IMR-90 (cell line): ENCODE data around the gene IFI27L2. TPM values are rescaled to one million over a fixed set of nuclear protein-coding genes. Genes with fewer than 3 reads are reported as not detected.

ENCODE experiments used
- ATAC-seq: fragments of 200-7000 bp; cut with Tn5 transposase; 2 replicates; pipeline ENCODE4 v1.9.1; 2020; ENCODE audit warnings: low read depth, mild to moderate bottlenecking, moderate library complexity
- BruUV-seq: library from RNA; stranded (reverse); fragments of 400-500 nt; replicated peaks from 2 replicates; lab custom pipeline; 2021; lab: Mats Ljungman, UMichigan
- CTCF ChIA-PET: fragments of 300-600 bp; formaldehyde crosslinking; extraction: SDS; loops from one replicate; lab custom pipeline; 2021; ENCODE audit warnings: antibody characterized with exemption; lab: Yijun Ruan, JAX
- POLR2A ChIA-PET: fragments of 300-600 bp; sonication (Branson Sonifier 250); formaldehyde crosslinking; loops from one replicate; lab custom pipeline; 2022; ENCODE audit warnings: antibody characterized with exemption; ENCODE audit not compliant: unreplicated experiment; lab: Charles Lee
- DNase-seq: peaks from one replicate; pipeline ENCODE4 v3.0.0; 2013
- H2AFZ ChIP-seq: replicated peaks from 2 replicates; pipeline ENCODE3; 2013; ENCODE audit warnings: low read length, mild to moderate bottlenecking; ENCODE audit not compliant: poor library complexity
- H2AK5ac ChIP-seq: 2 replicates; pipeline ENCODE4 v1.6.1; 2013; ENCODE audit warnings: low read depth, low read length, inconsistent platforms
- H2AK9ac ChIP-seq: replicated peaks from 2 replicates; pipeline ENCODE3; 2013; ENCODE audit warnings: mild to moderate bottlenecking, low read depth, low read length, moderate library complexity; ENCODE audit not compliant: poor library complexity
- H2BK120ac ChIP-seq: 2 replicates; pipeline ENCODE4 v1.6.1; 2013; ENCODE audit warnings: low read depth, low read length, inconsistent platforms
- H2BK15ac ChIP-seq: 3 replicates; pipeline ENCODE4 v1.6.1; 2013; ENCODE audit warnings: low read depth, low read length, inconsistent platforms
- H2BK20ac ChIP-seq: 2 replicates; pipeline ENCODE4 v1.6.1; 2013; ENCODE audit warnings: low read depth, mild to moderate bottlenecking, inconsistent platforms, low read length, moderate library complexity
- H2BK5ac ChIP-seq: 2 replicates; pipeline ENCODE4 v1.6.1; 2013; ENCODE audit warnings: mild to moderate bottlenecking, low read depth, low read length, inconsistent platforms; ENCODE audit not compliant: poor library complexity, severe bottlenecking
- H3K14ac ChIP-seq: replicated peaks from 2 replicates; pipeline ENCODE4 v1.6.1; 2013; ENCODE audit warnings: low read depth, low read length, inconsistent platforms
- H3K18ac ChIP-seq: 2 replicates; pipeline ENCODE4 v1.6.1; 2013; ENCODE audit warnings: low read depth, low read length, control low read depth
- H3K23ac ChIP-seq: 2 replicates; pipeline ENCODE4 v1.6.1; 2013; ENCODE audit warnings: low read depth, low read length, inconsistent platforms
- H3K27ac ChIP-seq: 2 replicates; pipeline ENCODE4 v1.5.1; 2013; ENCODE audit warnings: mild to moderate bottlenecking, control low read depth, low read length; ENCODE audit not compliant: insufficient read depth
- H3K27me3 ChIP-seq: 2 replicates; pipeline ENCODE4 v1.6.1; 2013; ENCODE audit warnings: low read length; ENCODE audit not compliant: control insufficient read depth, insufficient read depth
- H3K36me3 ChIP-seq: 2 replicates; pipeline ENCODE4 v1.6.1; 2013; ENCODE audit warnings: low read length, mixed read lengths; ENCODE audit not compliant: control insufficient read depth, insufficient read depth
- H3K4ac ChIP-seq: 2 replicates; pipeline ENCODE4 v1.6.1; 2013; ENCODE audit warnings: low read depth, low read length, inconsistent platforms
- H3K4me1 ChIP-seq: 2 replicates; pipeline ENCODE4 v1.6.1; 2013; ENCODE audit warnings: low read length, mixed read lengths; ENCODE audit not compliant: control insufficient read depth, insufficient read depth
- H3K4me2 ChIP-seq: 2 replicates; pipeline ENCODE4 v1.6.1; 2013; ENCODE audit warnings: low read depth, mild to moderate bottlenecking, control low read depth, low read length, moderate library complexity
- H3K4me3 ChIP-seq: 2 replicates; pipeline ENCODE4 v1.5.1; 2013; ENCODE audit warnings: low read depth, mild to moderate bottlenecking, control low read depth, low read length, moderate library complexity; ENCODE audit not compliant: insufficient read depth
- H3K56ac ChIP-seq: 2 replicates; pipeline ENCODE4 v1.6.1; 2013; ENCODE audit warnings: low read length, inconsistent platforms; ENCODE audit not compliant: insufficient read depth; ENCODE audit errors: extremely low read depth
- H3K79me1 ChIP-seq, 2 experiments: 2 replicates each; pipeline ENCODE4 v1.6.1; 2013; ENCODE audit warnings: low read length in 2 of 2, inconsistent platforms in 1 of 2, low read depth in 1 of 2
- H3K9ac ChIP-seq: 2 replicates; pipeline ENCODE4 v1.6.1; 2013; ENCODE audit warnings: low read depth, low read length, control low read depth
- H3K9me1 ChIP-seq: 2 replicates; pipeline ENCODE4 v1.6.1; 2013; ENCODE audit warnings: low read length, inconsistent platforms; ENCODE audit not compliant: insufficient read depth
- H3K9me3 ChIP-seq: 2 replicates; pipeline ENCODE4 v1.6.1; 2013; ENCODE audit warnings: low read length; ENCODE audit not compliant: control insufficient read depth, insufficient read depth
- H4K20me1 ChIP-seq: 2 replicates; pipeline ENCODE4 v1.6.1; 2013; ENCODE audit warnings: low read length, inconsistent platforms; ENCODE audit not compliant: insufficient read depth
- H4K5ac ChIP-seq: 2 replicates; pipeline ENCODE4 v1.6.1; 2013; ENCODE audit warnings: mild to moderate bottlenecking, low read depth, low read length, control low read depth
- H4K8ac ChIP-seq, 2 experiments: 2 replicates each; pipeline ENCODE4 v1.6.1; 2013; ENCODE audit warnings: low read depth in 2 of 2, low read length in 2 of 2, control low read depth in 1 of 2, inconsistent platforms in 1 of 2
- H4K91ac ChIP-seq: 2 replicates; pipeline ENCODE4 v1.6.1; 2013; ENCODE audit warnings: low read depth, low read length, inconsistent platforms; ENCODE audit not compliant: insufficient read depth
- CEBPB ChIP-seq: IDR thresholded peaks from 2 replicates; pipeline ENCODE4 v1.6.1; 2012; ENCODE audit warnings: low read depth, low read length, improper control_type of control experiment
- CHD1 ChIP-seq: IDR thresholded peaks from 2 replicates; pipeline ENCODE4 v1.6.1; 2012; ENCODE audit warnings: low read depth, low read length, improper control_type of control experiment
- ELK1 ChIP-seq: fragments of 150-350 bp; IDR thresholded peaks from 2 replicates; pipeline ENCODE4 v1.6.1; 2016; ENCODE audit warnings: low read depth, mild to moderate bottlenecking, low read length, moderate library complexity, borderline replicate concordance
- FOS ChIP-seq: fragments of 150-350 bp; IDR thresholded peaks from 2 replicates; pipeline ENCODE4 v1.6.1; 2016; ENCODE audit warnings: low read depth, low read length
- MAFK ChIP-seq: IDR thresholded peaks from 2 replicates; pipeline ENCODE4 v1.6.1; 2012; ENCODE audit warnings: low read depth, low read length, improper control_type of control experiment
- NFE2L2 ChIP-seq: fragments of 150-350 bp; IDR thresholded peaks from 2 replicates; pipeline ENCODE4 v1.6.1; 2016; ENCODE audit warnings: low read depth, mild to moderate bottlenecking, low read length
- POLR2A ChIP-seq: IDR thresholded peaks from 2 replicates; pipeline ENCODE4 v1.6.1; 2012; ENCODE audit warnings: mild to moderate bottlenecking, low read depth, low read length
- RAD21 ChIP-seq: IDR thresholded peaks from 2 replicates; pipeline ENCODE4 v1.6.1; 2012; ENCODE audit warnings: low read length, improper control_type of control experiment
- RCOR1 ChIP-seq: IDR thresholded peaks from 2 replicates; pipeline ENCODE4 v1.6.1; 2012; ENCODE audit warnings: mild to moderate bottlenecking, low read length, improper control_type of control experiment; ENCODE audit not compliant: insufficient replicate concordance
- RFX5 ChIP-seq: IDR thresholded peaks from 2 replicates; pipeline ENCODE4 v1.8.0; 2012; ENCODE audit warnings: low read depth, mild to moderate bottlenecking, low read length, moderate library complexity
- SMC3 ChIP-seq: fragments of 150-350 bp; IDR thresholded peaks from 2 replicates; pipeline ENCODE4 v1.6.1; 2016; ENCODE audit warnings: low read depth, mild to moderate bottlenecking, antibody characterized with exemption, low read length, moderate library complexity
- USF2 ChIP-seq: fragments of 150-350 bp; IDR thresholded peaks from 2 replicates; pipeline ENCODE4 v1.6.1; 2017; ENCODE audit warnings: mild to moderate bottlenecking, antibody characterized with exemption, low read length, low read depth
- WGBS, 2 experiments: methylation state at CpG; one replicate each; pipeline versions ENCODE4 v1.1.5 to v1.1.7; 2013; ENCODE audit warnings: missing lambda C conversion rate in 2 of 2; ENCODE audit not compliant: insufficient read length in 1 of 2; ENCODE audit errors: extremely low coverage in 2 of 2; 5-methylcytosine and 5-hydroxymethylcytosine counted together
- dilution Hi-C: fragments of 300-500 bp; cut with HindIII; formaldehyde crosslinking; loops from one replicate; pipeline ENCODE4 v1.14.3; 2018; ENCODE audit warnings: low sequenced_read_pairs; ENCODE audit not compliant: unreplicated experiment
- in situ Hi-C: fragments of 300-500 bp; cut with MboI; formaldehyde crosslinking; loops from 3 replicates; pipeline ENCODE4 v1.14.3; 2019; ENCODE audit warnings: low sequenced_read_pairs, inconsistent platforms, mixed read lengths
- intact Hi-C: fragments of 100-400 bp; cut with micrococcal nuclease; formaldehyde crosslinking; loops from 2 replicates; pipeline ENCODE4 v1.10.0; 2022
- polyA plus RNA-seq, 3 experiments: library from polyadenylated mRNA; depleted of rRNA; stranded (reverse); fragments of >200 nt; gene quantifications; 2 replicates each; pipeline ENCODE4 v1.2.3, GENCODE V29; 2012; ENCODE audit warnings: low replicate concordance in 1 of 3
- total RNA-seq: library from RNA; depleted of rRNA; stranded (reverse); fragments of >200 nt; gene quantifications from 2 replicates; pipeline ENCODE4 v1.2.3, GENCODE V29; 2012

The IFI27L2 gene
- total and polyA plus RNA-seq, 2 of the 4 experiments (the other 2 are of a cell fraction) = 43.0 to 187 TPM

GRCh38 chr14:94123296-94123695, 6.1 kb downstream of the IFI27L2 start:
- Histone ChIP-seq H2AK9ac (no peak overlapping the region), H3K27ac (no peak overlapping the region), H3K23ac (no peak overlapping the region), H3K4me2 (no peak overlapping the region), H4K20me1 (0 out of 2 replicates have a peak, but pooled peaks cover 2% of the 10 kb centered on the region), H2AFZ (no peak overlapping the region), H3K18ac (no peak overlapping the region), H3K4me1 (peaks cover 13% of the 10 kb centered on the region), H2BK120ac (no peak overlapping the region), H3K9me1 (peaks cover 7% of the 10 kb centered on the region; the same call in 1 of the 2 replicates), H3K9me3 (peaks cover 3% of the 10 kb centered on the region), H2AK5ac (no peak overlapping the region), H4K5ac (no peak overlapping the region), H2BK15ac (no peak overlapping the region), H3K36me3 (peaks cover 12% of the 10 kb centered on the region), H4K91ac (no peak overlapping the region), H4K8ac (no peak overlapping the region), H3K79me1 (peaks cover 0 to 3% of the 10 kb centered on the region in 2 experiments; a peak in 1 of 4 replicates), H3K4ac (no peak overlapping the region), H2BK5ac (no peak overlapping the region), H3K14ac (no peak overlapping the region), H3K4me3 (no peak overlapping the region), H3K9ac (no peak overlapping the region), H3K27me3 (no peaks in the 10 kb centered on the region), H2BK20ac (no peak overlapping the region), H3K56ac (no peak overlapping the region)
- DNase-seq (no peak), ATAC-seq (no peak)
- POLR2A ChIA-PET = no interaction called here
- in situ Hi-C loops (no loop called here), dilution Hi-C loops (no loop called here), intact Hi-C loops (no loop called here)
- 87% methylated on average over 3 of the region's 9 CpGs; no CpG with 5 or more reads in 1 of the 2 experiments for WGBS, 2 experiments
- BruUV-seq = no TSS peak
- TF ChIP-seq SMC3 = no peak
- no peak for TF ChIP-seq USF2
- no peak for TF ChIP-seq NFE2L2
- TF ChIP-seq POLR2A = no peak
- no peak for TF ChIP-seq RAD21
- no peak for TF ChIP-seq RFX5
- TF ChIP-seq FOS = no peak
- TF ChIP-seq CEBPB = no peak
- no peak for TF ChIP-seq ELK1
- no peak for TF ChIP-seq CHD1
- no peak for TF ChIP-seq MAFK
- no peak for TF ChIP-seq RCOR1
- CTCF ChIA-PET = no interaction called here
